Neural crest cell (in vitro differentiated cells): Measurements from ENCODE around the gene ADD2. TPM values are rescaled to one million over a fixed set of nuclear protein-coding genes. Genes with fewer than 3 reads are reported as not detected.

Source experiments
- DNase-seq: peaks from one replicate; pipeline ENCODE4 v3.0.0; 2021; ENCODE audit warnings: low read depth, mixed read lengths, low spot score
- H3K27ac Mint-ChIP-seq: one replicate; pipeline ENCODE4 v1.8.0; 2021; ENCODE audit warnings: mild to moderate bottlenecking, mixed read lengths; ENCODE audit not compliant: unreplicated experiment
- H3K27me3 Mint-ChIP-seq: 2 replicates; pipeline ENCODE4 v1.8.0; 2021; ENCODE audit warnings: low read depth, mild to moderate bottlenecking, mixed read lengths
- H3K36me3 Mint-ChIP-seq: 2 replicates; pipeline ENCODE4 v1.8.0; 2021; ENCODE audit warnings: low read depth, mild to moderate bottlenecking, mixed read lengths
- H3K4me1 Mint-ChIP-seq: 2 replicates; pipeline ENCODE4 v1.8.0; 2021; ENCODE audit warnings: mixed read lengths
- H3K4me3 Mint-ChIP-seq: one replicate; pipeline ENCODE4 v1.8.0; 2021; ENCODE audit warnings: mild to moderate bottlenecking, mixed read lengths
- H3K9me3 Mint-ChIP-seq: 2 replicates; pipeline ENCODE4 v1.8.0; 2021; ENCODE audit warnings: mixed read lengths
- total RNA-seq: library from RNA; stranded (reverse); gene quantifications from 2 replicates; pipeline ENCODE4 v1.2.1, GENCODE V29; 2021
- TF ChIP-seq, protein P1 (sequence below): fragments of 200-600 bp; sonication (generic); conservative IDR thresholded peaks from 2 replicates; pipeline ENCODE4 v1.5.0; 2021; ENCODE audit warnings: antibody characterized with exemption, mild to moderate bottlenecking

Gene ADD2
- total RNA-seq, 1 donor from 2014 or later, result 31.8 TPM

DNA sequence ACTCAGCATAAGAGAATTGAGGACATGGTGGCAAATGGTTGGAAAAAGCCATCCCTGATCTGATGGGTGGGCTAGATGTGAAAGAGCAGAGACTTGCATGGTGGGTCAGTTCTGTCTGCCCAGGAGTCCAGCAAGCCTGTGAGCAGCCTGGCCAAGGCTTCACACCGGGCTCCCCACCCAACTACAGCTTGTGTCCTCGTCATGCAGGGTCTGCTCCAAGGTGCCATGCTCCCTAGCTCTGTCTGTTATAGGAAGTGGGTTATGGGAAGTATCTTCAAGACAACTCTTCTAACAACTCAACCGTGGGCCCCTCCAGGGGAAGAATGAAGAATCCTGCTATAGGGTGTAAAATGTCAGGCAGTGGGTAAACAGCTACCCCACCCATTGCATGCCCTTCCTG lies 97.4 kb downstream of the ADD2 start:
- DNase-seq, result no peak
- H3K4me1 Mint-ChIP-seq, result peaks cover 5% of the 10 kb centered on the region
- no peaks in the 10 kb centered on the region for H3K27me3 Mint-ChIP-seq
- H3K4me3 Mint-ChIP-seq, result no peak overlapping the region
- H3K27ac Mint-ChIP-seq, result no peak overlapping the region
- no peaks in the 10 kb centered on the region for H3K9me3 Mint-ChIP-seq
- TF ChIP-seq, protein P1, sequence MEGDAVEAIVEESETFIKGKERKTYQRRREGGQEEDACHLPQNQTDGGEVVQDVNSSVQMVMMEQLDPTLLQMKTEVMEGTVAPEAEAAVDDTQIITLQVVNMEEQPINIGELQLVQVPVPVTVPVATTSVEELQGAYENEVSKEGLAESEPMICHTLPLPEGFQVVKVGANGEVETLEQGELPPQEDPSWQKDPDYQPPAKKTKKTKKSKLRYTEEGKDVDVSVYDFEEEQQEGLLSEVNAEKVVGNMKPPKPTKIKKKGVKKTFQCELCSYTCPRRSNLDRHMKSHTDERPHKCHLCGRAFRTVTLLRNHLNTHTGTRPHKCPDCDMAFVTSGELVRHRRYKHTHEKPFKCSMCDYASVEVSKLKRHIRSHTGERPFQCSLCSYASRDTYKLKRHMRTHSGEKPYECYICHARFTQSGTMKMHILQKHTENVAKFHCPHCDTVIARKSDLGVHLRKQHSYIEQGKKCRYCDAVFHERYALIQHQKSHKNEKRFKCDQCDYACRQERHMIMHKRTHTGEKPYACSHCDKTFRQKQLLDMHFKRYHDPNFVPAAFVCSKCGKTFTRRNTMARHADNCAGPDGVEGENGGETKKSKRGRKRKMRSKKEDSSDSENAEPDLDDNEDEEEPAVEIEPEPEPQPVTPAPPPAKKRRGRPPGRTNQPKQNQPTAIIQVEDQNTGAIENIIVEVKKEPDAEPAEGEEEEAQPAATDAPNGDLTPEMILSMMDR, result no peak
- H3K36me3 Mint-ChIP-seq, result peaks cover 18% of the 10 kb centered on the region

DNA sequence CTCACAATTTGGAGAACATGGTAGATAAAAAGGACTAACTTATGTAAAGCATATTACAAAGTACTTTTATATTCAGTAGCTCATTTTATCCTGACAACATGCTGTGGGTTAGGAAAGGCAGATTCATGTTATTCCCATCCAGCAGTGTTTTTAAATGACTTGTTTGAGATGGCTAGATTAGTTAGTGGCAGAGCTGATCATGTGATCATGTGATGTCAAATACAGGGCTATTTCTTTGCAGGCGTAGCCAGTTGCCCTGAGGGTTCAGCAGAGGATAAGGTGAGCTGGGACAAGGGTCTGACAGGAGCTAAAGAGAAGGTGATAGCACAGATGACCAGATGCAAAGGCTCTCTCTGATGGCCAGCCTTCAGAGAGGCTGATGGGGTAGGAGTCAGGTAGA lies 97.8 kb downstream of the ADD2 start:
- Mint-ChIP-seq H3K27ac (no peak overlapping the region), H3K4me3 (no peak overlapping the region), H3K27me3 (no peaks in the 10 kb centered on the region), H3K4me1 (peaks cover 5% of the 10 kb centered on the region), H3K36me3 (peaks cover 18% of the 10 kb centered on the region), H3K9me3 (no peaks in the 10 kb centered on the region)
- TF ChIP-seq, protein P1, result no peak
- no peak for DNase-seq

DNA sequence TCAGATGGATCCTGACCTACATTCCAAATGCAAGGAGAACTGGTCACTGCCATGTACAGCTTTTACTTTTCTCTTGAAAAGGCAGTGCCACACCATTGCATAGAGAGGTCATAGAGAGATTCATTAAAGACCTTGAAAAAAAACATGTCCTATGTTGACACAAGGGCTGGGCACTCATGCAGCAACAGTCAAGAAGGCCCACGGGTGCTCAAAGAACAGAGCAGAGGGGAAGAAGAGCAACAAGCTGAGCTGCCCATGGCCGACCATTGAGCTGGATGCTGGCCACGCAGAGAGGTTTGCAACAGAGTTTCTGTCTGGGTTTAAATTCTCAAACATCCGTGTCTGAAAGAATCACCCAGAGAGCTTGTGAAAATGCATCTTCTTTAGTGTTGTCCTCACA lies 99.1 kb downstream of the ADD2 start:
- Mint-ChIP-seq H3K36me3 (peaks cover 15% of the 10 kb centered on the region), H3K9me3 (no peaks in the 10 kb centered on the region), H3K4me3 (no peak overlapping the region), H3K27ac (no peak overlapping the region), H3K4me1 (peaks cover 5% of the 10 kb centered on the region), H3K27me3 (no peaks in the 10 kb centered on the region)
- DNase-seq, result no peak
- TF ChIP-seq, protein P1, result no peak

DNA sequence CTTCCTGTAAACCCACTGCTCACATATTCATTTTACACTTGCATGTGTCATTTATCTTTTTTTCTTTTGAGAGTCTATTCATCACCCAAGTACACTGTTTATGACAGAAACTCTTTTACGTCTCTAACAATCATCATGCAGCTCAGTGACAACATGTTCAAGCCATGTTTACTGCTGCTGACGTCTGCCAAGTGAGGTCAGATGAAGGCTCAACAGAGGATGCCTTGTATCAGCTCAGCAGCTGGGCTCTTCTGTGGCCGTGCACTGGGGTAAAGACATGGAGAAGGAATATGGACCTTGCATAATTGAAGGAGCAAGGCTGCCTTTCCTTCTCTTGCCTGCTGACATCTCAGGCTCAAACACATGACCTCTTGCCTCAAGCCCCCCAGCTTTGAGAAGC lies 99.6 kb downstream of the ADD2 start:
- no peak for DNase-seq
- H3K4me1 Mint-ChIP-seq, result peaks cover 5% of the 10 kb centered on the region
- TF ChIP-seq, protein P1, result no peak
- no peak overlapping the region for H3K27ac Mint-ChIP-seq
- H3K36me3 Mint-ChIP-seq, result peaks cover 12% of the 10 kb centered on the region
- no peaks in the 10 kb centered on the region for H3K9me3 Mint-ChIP-seq
- H3K27me3 Mint-ChIP-seq, result no peaks in the 10 kb centered on the region
- H3K4me3 Mint-ChIP-seq, result no peak overlapping the region

DNA sequence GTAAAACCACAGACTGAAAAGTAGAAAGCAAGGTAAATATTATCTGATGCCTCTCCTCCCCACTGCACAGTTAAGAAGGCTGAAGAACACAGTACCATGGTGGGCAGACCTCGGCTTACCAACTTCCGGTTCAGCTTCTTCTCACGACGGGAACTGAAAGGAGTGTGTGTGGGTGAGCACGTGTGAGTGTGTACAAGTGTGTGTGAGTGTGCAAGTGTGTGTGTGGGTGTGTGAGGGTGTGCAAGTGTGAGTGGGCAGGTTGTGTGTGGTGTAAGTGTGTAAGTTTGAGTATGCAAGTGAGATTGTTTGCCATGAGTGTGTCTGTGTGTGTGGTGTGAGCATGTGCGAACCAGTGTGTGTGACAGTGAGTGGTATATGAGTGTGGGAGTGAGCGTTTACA lies 103.5 kb downstream of the ADD2 start:
- Mint-ChIP-seq H3K36me3 (peaks cover 16% of the 10 kb centered on the region), H3K4me1 (no peaks in the 10 kb centered on the region), H3K9me3 (no peaks in the 10 kb centered on the region), H3K27ac (no peak overlapping the region), H3K4me3 (no peak overlapping the region), H3K27me3 (no peaks in the 10 kb centered on the region)
- TF ChIP-seq, protein P1, result no peak
- DNase-seq, result no peak

DNA sequence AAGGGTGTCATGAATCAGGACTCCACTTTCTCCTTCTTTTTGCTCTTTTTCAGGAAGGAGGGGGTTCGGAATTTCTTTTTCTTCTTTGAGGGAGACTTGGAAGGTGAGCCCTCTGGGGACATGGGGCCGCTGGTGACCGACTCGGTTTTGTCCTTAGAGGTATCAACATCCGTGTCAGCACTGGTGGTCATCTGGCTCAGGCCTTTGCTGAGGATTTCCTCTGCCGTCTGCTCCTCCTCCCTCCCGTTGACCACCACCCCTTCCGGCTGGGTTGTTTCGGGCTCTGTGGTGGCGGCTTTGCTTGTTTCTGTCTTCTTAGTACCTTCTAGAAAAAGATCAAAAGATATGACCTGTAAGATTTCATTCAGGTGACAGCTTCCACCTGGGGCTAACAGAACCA lies 104.6 kb downstream of the ADD2 start:
- H3K27ac Mint-ChIP-seq, result no peak overlapping the region
- DNase-seq, result no peak
- no peak overlapping the region for H3K4me3 Mint-ChIP-seq
- H3K36me3 Mint-ChIP-seq, result peaks cover 16% of the 10 kb centered on the region
- TF ChIP-seq, protein P1, result no peak
- peaks cover under 1% of the 10 kb centered on the region for H3K27me3 Mint-ChIP-seq
- H3K4me1 Mint-ChIP-seq, result no peaks in the 10 kb centered on the region
- no peaks in the 10 kb centered on the region for H3K9me3 Mint-ChIP-seq
